Frontal cortex (tissue), 4 donors: ENCODE measurements around the gene FAH. TPM values are rescaled to one million over a fixed set of nuclear protein-coding genes. Genes with fewer than 3 reads are reported as not detected.
A peak's percentile ranks its signal among the peaks of the same experiment; 100 is the strongest.

Experiments used
- DNase-seq, 2 donors: peaks; one replicate each; pipeline ENCODE4 v3.0.0; 2012; ENCODE audit warnings: low spot score in 2 of 2
- FAIRE-seq: peaks from 2 replicates; lab custom pipeline; 2012; peaks lifted over from hg19 to GRCh38; lab: Jason Lieb, UNC
- total RNA-seq: library from RNA; depleted of rRNA; stranded (reverse); fragments of >200 nt; gene quantifications from one replicate; pipeline ENCODE4 v1.2.3, GENCODE V29; 2014
- donor health status: control.
- donor health status: control.
- donor health status: control.

The FAH gene
- total RNA-seq, 1 donor from 2014 or later: 2.9 TPM

DNA sequence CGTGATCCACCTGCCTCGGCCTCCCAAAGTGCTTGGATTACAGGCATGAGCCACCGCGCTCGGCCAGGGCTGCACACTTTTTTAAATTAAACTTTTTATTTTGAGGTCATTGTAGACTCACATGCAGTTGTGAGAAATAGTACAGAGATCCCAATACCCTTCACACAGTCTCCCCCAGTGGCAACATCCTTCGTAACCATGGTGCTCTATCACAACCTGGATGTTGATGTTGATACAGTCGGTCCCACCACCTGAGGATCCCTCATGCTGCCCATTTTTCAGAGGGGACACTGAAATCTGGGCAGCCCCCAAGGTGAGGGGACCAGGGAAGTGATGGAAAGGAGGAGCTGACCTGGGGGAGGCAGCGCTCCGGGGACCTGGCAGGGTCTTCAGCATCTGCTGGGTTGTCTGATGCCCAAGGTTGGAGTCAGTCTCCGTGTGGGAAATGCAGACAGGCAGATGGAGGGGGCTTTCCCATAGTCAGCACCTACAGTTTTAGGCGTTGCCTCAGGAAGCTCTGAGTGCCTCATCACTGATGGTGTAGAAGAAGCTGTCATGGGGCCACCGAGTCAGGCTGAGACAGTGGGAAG, 17.1 kb downstream of the FAH start:
- no peak for DNase-seq
- no peak for FAIRE-seq

- no peak for FAIRE-seq
Observed at GRCh38 chr15:80170596-80170995, 17.8 kb downstream of the FAH start.

DNA sequence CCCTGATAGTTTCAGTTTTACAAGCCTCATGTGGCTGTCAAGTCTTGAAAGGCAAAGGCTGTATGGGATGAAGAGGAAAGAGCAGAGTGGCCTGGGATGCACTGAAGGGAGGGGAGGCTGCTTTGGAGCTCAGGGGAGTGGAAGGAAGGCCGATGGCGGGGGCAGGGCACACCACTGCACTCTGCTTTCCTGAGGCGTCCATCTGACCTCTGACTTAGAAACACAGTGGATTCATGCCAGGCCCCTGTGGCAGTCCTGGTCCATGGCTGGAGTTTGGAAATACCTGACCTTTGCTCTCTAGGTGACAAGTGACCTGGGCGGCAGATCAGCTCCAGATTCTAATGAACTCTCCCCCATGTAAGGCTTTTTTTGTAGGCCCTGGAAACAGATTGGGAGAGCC, 19.0 kb downstream of the FAH start:
- no peak for FAIRE-seq

More at GRCh38 chr15:80170596-80170995, 17.8 kb downstream of the FAH start:
- DNase-seq: no peak

DNA sequence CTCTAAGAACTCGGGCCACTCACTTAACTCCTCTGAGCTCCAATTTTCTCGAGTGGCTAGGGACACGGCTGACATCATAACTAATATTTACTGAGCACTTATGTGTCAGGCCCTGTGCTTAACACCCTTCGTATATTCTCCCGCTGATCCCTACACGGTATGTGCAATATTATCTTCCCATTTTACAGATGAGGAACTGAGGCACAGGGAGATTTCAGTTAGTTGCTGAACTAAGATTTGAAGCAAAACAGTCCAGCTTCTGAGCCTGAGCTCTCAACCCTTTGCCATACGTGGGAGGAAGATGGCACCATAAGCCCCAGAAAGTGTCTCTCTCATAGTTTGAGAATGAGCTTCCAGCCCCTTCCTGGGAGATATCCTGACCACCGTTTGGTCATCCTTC, 19.6 kb downstream of the FAH start:
- DNase-seq (no peak), FAIRE-seq (no peak)

More for the DNA sequence above, 19.0 kb downstream of the FAH start:
- DNase-seq: no peak

DNA sequence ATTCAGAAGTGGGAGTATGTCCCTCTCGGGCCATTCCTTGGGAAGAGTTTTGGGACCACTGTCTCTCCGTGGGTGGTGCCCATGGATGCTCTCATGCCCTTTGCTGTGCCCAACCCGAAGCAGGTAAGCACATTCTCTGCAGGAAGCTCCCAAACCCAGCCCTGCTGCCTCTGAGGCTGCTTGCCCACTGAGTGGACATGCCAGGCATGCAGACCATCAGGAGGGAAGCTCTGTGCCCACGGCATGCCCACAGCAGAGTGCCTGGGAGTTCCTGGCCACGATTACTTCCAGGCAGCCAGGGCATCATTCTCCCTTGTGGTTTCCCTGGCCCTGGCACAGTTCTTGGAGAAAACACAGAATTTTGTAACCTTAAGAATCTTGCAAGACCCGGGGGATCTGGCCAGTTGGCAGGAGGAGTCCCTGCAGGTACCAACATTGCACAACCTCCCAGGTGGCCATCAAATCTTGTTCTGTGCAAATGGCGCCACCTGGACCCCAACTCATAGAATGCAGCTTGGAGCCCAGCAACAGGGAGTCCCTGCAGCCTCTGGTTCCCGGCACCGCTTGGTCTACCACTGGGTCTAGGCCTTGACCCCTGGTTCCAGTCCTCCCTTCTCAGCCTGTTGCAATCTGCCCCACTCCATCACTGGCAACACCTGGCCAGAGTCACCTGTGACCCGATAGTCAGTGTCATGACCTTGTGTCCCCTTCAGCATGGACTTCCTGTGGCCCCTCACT, 20.4 kb downstream of the FAH start:
- FAIRE-seq: no peak
- DNase-seq: peak in 1 of 2 donors; percentile 53

- DNase-seq: no peak
- no peak for FAIRE-seq
Observed at GRCh38 chr15:80174017-80174746, 21.4 kb downstream of the FAH start.

DNA sequence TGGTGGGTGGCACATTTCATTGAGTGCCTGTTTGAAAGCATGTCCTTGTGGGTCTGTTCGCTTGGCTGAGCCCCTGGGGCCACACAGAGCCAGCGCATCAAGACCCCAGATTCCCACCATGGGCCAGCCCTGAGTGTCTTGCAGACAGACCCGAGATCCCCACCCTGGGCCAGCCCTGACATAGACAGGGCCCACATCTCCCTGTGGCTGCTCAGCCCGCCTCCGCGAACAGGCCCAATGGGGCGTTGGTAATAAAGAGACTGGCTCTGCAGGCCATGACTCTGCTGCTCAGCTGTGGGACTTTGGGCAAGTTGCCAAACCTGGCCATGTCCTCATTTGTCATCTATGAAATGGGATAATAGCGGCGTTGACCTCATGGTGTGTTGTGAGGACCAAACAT, 22.6 kb downstream of the FAH start:
- FAIRE-seq (no peak), DNase-seq (no peak)

GRCh38 chr15:80176443-80176842, 23.6 kb downstream of the FAH start:
- DNase-seq (no peak), FAIRE-seq (no peak)

DNA sequence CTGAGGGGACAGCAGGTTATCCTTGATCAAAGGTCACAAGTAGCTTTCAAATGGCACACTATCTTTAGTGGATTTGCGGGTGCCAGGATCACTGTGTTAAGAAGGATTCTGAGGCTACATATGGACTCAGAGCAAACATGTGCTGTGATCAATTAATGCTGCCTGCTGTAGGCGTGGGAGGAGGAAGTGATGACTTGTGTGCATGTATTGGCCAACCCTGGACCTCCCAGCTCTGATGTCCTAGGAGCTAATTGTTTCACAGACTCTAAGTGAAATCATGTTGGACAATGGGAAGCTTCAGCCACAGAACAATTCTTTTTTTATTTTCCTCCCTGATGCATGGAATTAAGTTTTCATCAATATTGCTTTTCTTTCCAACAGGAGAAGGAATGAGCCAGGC, 24.4 kb downstream of the FAH start:
- DNase-seq (no peak), FAIRE-seq (no peak)

DNA sequence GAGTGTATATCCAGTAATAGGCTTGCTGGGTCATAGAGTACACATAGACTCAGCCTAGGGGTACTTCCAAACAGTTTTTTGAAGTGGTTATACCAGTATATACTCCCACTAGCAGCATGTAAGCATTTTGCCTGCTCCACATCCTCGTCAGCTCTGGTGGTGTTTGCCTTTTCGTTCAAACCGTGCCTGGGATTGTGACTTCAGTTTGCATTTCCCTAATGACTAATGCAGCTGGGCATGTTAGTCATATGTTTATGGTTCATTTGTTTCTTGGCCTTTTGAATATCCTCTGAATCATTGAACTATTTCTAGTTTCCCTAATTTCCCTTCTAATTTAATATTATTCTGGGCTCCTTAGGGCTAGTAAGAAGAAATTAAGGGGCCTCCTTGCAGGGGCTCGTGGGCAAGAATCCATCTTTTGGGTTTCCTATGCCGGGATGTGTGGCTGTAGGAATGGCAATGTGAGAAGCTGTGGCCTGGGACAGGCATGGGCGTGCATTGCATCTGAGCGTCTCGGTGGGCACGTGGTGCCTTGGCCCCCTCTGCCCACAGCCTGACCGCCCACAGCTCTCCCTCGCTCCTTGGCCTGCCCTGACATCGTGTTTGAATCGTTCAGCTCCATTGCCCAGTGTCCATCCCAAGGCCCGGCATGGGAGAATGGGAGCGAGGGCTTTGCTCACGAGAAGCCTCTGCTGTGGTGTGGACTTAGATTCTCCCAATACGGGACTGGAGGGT, 26.4 kb downstream of the FAH start:
- FAIRE-seq: no peak
- no peak for DNase-seq

DNA sequence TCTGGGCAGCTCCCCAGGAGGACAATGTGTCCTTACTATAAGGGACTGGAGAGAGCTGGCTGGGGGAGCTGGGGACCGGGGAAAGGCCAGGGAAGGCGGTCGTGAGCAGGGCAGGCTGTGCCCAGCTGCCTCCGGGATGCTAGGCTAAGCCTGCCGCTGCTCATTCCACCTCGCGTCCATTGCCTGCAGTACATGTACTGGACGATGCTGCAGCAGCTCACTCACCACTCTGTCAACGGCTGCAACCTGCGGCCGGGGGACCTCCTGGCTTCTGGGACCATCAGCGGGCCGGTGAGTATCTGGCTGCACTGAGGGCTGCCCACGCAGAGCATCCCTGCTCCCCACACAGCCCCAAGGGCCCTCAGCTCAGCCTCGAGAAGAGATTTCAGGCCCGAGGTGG, 27.1 kb downstream of the FAH start:
- DNase-seq: no peak
- FAIRE-seq: no peak

DNA sequence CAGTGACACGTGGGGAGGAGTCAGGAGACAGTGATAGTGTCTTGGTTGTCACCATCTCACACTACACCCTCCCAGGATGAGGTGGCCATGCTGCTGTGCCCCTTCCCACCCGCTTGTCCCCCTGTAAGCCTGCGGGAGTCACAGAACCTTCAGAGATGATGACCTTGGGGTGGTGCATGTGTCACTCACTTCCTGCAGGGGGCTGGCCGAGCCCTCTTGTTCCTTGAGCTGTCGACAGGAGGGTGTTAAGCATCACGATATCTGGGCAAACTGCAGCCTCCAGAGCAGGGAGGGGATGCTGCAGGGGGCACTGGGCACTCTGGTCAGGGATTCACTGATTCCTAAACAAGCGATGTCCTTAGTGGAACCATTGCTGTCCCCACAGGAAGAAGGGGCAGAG, 27.7 kb downstream of the FAH start:
- no peak for DNase-seq
- no peak for FAIRE-seq

GRCh38 chr15:80180986-80181385, 28.2 kb downstream of the FAH start:
- DNase-seq (no peak), FAIRE-seq (no peak)

GRCh38 chr15:80182611-80183261, 29.9 kb downstream of the FAH start:
- FAIRE-seq: no peak

DNA sequence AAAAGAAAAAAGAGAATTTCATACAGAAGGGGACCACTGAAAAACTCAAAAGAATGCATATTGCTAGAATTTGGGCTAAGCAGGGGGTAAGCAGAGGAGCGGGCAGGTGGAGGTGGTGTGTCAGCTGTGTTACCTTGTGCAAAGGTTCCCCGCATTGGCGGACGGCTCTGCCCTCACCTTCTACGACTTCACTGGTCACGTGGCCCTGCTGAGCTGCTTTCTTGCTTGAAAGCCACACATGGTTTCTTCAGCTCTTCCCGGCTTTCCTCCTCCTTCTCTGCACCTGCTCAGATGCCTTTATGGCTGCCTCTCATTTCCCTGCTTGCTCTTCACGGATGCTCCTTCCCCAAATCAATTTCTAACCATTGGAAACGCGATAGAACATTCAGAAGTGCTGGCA, 30.5 kb downstream of the FAH start:
- FAIRE-seq (no peak), DNase-seq (no peak)

More at GRCh38 chr15:80182611-80183261, 29.9 kb downstream of the FAH start:
- DNase-seq: no peak

GRCh38 chr15:80183886-80184285, 31.1 kb downstream of the FAH start:
- FAIRE-seq (no peak), DNase-seq (no peak)

DNA sequence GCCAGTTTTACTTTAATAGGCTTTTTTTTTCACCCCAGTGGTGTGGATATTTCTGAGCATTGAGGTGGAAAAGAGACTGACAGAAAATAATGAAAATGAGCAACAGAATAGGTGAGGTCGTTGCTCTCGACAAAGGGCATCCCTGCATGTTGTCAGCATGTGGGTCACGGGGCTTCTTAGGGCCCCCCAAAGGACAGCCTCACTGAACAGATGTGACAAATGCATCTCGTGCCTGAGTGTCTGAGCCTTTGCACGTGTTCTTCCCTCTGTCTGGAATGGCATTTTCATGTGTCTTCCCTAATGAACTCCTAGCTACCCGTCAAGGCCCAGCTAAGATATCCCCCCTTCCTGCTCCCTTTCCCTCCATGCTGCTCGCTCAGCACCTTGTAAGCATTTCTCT, 31.8 kb downstream of the FAH start:
- no peak for DNase-seq
- no peak for FAIRE-seq

DNA sequence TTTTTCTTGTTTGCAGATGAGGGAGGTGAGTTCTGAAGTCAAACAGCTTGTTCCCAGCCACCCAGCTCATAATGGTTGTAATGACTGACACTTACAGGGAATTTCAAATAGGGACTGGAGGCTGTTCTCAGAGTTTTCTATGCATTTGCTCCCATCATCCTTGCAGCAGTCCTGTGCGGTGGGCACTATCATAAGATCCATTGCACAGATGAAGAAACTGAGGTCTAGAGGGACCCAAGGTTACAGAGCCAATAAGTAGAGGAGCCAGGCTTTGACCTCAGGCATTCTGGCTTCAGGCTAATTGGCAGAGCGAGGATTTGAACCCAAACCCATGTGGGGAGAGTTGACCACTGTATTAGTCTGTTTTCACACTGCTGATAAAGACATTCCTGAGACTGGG, 32.4 kb downstream of the FAH start:
- no peak for FAIRE-seq
- no peak for DNase-seq

DNA sequence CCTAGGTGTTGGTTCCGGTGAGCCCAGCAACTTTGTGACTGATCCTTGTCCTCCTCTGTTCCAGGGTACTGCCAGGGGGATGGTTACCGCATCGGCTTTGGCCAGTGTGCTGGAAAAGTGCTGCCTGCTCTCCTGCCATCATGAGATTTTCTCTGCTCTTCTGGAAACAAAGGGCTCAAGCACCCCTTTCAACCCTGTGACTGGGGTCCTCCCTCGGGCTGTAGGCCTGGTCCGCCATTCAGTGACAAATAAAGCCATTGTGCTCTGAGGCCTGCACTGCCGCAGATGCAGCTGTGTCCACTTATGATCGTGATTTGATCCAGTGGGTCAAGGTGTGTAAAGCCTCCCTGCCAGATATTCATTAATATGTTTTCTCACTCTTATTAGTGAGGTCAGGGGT, 33.3 kb downstream of the FAH start:
- DNase-seq (no peak), FAIRE-seq (no peak)

DNA sequence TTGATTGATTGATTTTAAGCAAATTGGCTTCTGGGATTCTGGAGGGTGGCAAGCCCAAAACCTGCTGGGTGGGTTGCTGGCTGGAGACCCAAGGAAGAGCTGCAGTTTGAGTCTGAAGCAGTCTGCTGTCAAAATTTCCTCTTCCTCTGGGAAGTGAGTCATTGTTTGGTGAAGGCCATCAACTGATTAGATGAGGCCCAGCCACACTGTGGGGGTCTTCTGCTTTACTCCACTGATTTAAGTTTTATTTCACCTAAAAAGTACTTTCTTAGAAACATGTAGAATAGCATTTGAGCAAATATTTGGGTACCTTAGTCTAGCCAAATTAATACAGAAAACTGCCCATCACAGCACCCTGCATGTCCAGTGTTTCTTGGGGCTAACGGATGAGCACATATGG, 33.8 kb downstream of the FAH start:
- FAIRE-seq: no peak
- no peak for DNase-seq
